ENCODE measurements around the gene ATP2C1. TPM values are rescaled to one million over a fixed set of nuclear protein-coding genes. Genes with fewer than 3 reads are reported as not detected.

Gene ATP2C1
- total and polyA plus RNA-seq, 2 of the 13 experiments (the other 11 are each of a cell fraction or from before 2014, with no cell fraction given): 32.4 to 37.6 TPM

GRCh38 chr3:131026321-131027151 lies 132.7 kb downstream of the ATP2C1 start, which contains the start of the genes ASTE1 and NEK11 (continued):
- TF ChIP-seq E2F1 (CRISPR knock-in tag; IDR thresholded peaks at IDR 0.05) (peak; percentile 87), HINFP (CRISPR knock-in tag; IDR thresholded peaks at IDR 0.05; ENCODE audit: low read depth) (0 out of 2 replicates have a peak, but pooled peaks have one; percentile 55), ZNF34 (CRISPR knock-in tag; IDR thresholded peaks at IDR 0.05; ENCODE audit: borderline replicate concordance) (0 out of 2 replicates have a peak, but pooled peaks have one; percentile 88), ZNF17 (CRISPR knock-in tag; IDR thresholded peaks at IDR 0.05) (no peak), ZNF18 (CRISPR knock-in tag; IDR thresholded peaks at IDR 0.05; ENCODE audit: insufficient replicate concordance) (peak; percentile 66), ZNF737 (CRISPR knock-in tag; IDR thresholded peaks at IDR 0.05; ENCODE audit: borderline replicate concordance) (no peak), TCF12 (IDR thresholded peaks at IDR 0.05) (no peak), TCF12 (CRISPR knock-in tag; IDR thresholded peaks at IDR 0.05) (no peak), TBX3 (IDR thresholded peaks at IDR 0.05; ENCODE audit: borderline replicate concordance) (no peak), ZUFSP (CRISPR knock-in tag; IDR thresholded peaks at IDR 0.05; ENCODE audit: borderline replicate concordance) (no peak), HIVEP1 (CRISPR knock-in tag; IDR thresholded peaks at IDR 0.05) (peak; percentile 51; the same call in 1 of the 2 replicates), CENPBD1 (CRISPR knock-in tag; IDR thresholded peaks at IDR 0.05; ENCODE audit: borderline replicate concordance, low read depth) (no peak), KLF16 (CRISPR knock-in tag; IDR thresholded peaks at IDR 0.05) (peak in 1 of 2 experiments; percentile 65; a peak in 2 of 4 replicates), ZNF383 (CRISPR knock-in tag; IDR thresholded peaks at IDR 0.05; ENCODE audit: borderline replicate concordance) (no peak), RFXAP (CRISPR knock-in tag; IDR thresholded peaks at IDR 0.05; ENCODE audit: borderline replicate concordance) (peak; percentile 65; the same call in 1 of the 2 replicates), ZNF616 (CRISPR knock-in tag; IDR thresholded peaks at IDR 0.05; ENCODE audit: low read depth) (peak; percentile 81), AKAP8 (CRISPR knock-in tag; IDR thresholded peaks at IDR 0.05) (no peak), HCFC1 (IDR thresholded peaks at IDR 0.05; ENCODE audit: low read depth, low read length) (peak; percentile 60; the same call in 1 of the 2 replicates), ELF3 (CRISPR knock-in tag; IDR thresholded peaks at IDR 0.05) (peak; percentile 91), KDM6A (CRISPR knock-in tag; IDR thresholded peaks at IDR 0.05; ENCODE audit: low read depth) (0 out of 2 replicates have a peak, but pooled peaks have one; percentile 8), RBFOX2 (IDR thresholded peaks at IDR 0.05; ENCODE audit: low read depth, low read length) (peak; percentile 71), ZC3H13 (CRISPR knock-in tag; IDR thresholded peaks at IDR 0.05) (no peak)

Data from HepG2 (cell line).